HG03354 (cell line): ENCODE data around the gene MYO3B.
"Not testable (repeated sequence)": the region's sequence is repeated elsewhere in the genome, so short reads cannot be mapped to it uniquely, and the experiment has no call there.

Source experiments
- ATAC-seq: cut with Tn5 transposase; IDR thresholded peaks from one replicate; pipeline ENCODE4 v1.9.1; 2021; ENCODE audit warnings: mild to moderate bottlenecking; ENCODE audit not compliant: unreplicated experiment, poor library complexity, severe bottlenecking

Gene MYO3B

DNA sequence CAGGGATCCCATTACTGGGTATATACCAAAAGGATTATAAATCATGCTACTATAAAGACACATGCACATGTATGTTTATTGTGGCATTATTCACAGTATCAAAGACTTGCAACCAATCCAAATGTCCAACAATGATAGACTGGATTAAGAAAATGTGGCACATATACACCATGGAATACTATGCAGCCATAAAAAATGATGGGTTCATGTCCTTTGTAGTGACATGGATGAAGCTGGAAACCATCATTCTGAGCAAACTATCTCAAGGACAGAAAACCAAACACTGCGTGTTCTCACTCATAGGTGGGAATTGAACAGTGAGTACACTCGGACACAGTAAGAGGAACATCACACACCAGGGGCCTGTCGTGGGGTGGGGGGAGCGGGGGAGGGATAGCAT is 457.1 kb downstream of the MYO3B start:
- ATAC-seq, result not testable (repeated sequence)

DNA sequence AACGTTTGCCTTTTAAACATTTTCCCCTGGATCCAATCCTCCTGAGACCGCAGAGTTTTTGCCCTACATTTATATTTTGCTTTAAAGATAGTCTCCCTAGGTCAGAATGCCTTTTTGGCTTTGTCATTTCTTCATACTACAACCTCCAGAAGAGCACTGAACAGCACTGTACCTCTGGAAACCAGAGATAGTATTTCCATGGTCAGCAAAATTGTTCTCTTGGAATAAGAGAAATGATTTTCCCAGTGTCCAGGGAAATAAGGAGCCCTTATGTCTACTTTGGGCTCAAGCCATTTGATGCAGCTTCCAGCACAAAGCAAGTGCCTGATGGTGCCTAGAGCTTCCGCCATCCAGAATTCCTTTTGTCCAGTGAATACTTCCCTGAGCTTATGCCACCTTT is 461.7 kb downstream of the MYO3B start:
- no peak for ATAC-seq

DNA sequence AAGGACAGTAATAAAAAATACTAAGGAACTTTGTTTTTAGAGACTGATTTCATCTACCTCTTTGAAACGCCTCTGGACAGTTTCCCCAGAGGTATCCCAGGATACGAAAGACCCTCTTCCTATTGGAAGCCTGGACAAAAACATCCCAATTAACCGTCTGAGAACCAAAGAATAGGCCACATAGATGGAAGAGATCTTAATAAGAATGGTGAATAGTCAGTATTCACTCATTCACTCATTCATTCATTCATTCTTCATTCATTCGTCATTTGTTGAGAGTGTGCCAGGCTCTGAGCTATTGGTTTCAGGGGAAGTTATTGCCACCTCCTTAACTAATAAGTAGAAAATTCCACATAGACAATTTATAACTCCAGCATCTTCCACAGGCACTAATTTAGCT is 464.0 kb downstream of the MYO3B start:
- no peak for ATAC-seq

DNA sequence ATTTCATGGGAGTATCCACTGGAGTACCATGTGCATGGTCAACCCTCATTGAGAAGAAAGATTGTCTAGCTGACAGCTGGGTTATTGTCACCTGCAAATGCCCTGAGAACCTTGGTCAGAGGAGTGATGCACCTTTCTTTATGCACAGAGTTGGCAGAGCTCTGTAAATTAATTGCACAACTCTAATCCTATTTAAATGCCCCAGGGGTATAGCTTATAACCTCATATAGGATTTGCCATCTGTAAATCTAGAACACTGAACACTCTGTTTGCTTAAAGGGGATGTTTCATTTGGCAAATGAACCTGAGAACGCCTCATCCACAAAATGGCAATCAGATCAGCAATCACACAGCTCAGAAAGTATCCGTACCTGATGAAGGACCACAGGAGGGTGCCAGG is 465.4 kb downstream of the MYO3B start:
- ATAC-seq, result no peak

DNA sequence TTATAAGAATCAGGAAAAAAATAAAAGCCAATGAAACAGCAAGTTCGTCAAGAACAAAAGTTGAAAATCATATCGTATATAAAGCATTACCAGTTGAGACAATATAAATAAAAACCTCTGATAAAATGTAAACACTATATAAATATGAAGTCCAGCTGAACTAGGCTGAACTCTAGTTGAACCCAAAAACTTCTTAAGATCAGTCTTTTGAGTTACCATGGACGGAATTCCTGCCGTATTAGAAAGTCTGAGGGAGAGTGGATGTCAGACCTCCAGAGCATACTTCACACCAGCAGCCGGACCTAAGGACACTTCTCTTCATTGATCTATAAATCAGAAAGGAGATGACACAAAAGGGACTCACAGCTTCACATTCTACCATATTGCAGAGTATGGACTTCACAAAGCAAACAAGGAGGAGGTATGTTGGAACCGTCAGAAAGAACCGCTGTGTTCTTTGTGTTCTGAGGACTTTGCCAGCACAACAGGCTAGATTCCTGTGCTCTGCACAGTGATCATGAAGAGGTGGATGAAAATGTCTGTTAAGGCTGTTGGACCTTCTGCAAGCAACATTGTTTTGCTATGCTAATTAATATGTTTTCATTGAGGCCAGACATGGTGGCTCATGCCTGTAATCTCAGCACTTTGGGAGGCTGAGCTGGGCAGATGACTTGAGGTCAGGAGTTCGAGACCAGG is 469.9 kb downstream of the MYO3B start:
- no peak for ATAC-seq

DNA sequence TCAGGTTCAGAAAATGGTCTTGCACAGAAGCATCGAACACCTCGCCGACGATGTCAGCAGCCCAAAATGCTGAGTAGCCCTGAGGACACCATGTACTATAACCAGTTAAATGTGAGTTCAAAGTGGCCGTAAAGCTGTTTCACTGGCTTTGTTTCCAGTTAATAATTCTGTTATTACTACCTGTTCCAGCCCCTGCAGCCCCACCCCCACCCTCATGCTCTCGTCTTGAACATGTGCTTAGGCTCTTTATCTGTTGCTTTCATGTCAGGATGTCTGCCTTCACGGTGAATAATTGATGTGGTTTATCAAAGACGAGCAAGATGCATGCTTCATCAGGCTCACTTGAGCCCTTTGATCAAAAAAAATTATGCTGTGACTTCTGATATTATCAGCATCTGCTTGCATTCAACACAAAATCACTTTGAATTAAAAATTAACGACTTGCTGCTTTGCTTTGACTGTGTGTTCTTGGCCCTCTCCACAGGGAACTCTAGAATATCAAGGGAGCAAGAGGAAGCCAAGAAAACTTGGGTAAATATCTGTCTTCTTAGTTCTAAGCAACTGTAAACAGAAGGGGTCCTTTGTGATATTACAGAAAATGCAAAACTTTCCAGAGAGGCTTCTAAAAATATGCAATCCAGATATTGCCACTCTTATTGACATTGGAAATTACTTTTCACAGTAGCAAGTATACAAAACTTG is 473.8 kb downstream of the MYO3B start:
- no peak for ATAC-seq

DNA sequence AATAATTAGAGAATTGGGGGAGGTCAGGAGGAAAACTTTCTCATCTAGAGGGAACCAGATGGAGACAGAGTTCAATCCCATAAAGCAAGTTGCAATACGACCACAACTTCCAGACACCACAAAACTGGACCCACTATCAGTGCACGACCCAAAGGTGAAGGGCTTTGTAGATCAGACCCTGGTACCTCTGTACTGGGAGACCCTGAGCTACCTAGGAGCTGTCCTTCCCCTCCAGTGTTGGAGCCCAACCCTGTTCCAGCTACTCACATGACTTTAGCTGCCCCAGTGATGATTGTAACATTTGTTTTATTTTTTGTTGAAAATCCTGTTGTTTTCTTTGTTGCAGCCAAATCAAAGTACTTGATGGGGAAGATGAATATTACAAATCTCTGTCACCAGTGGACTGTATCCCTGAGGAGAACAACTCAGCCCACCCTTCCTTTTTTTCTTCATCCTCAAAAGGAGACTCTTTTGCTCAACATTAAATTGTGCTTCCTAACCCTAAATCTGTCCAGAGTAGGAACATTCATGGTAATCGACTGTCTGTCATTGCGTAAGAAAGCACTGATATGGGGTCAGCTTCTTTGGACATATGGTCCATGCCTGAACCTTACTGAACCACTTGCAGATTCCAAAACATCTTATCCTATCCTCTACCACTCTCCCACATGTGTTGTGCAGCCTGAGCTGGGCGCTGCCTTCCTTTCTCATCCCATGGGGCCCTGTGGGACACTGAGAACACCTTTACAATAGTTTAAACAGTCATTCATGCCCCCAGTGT is 474.9 kb downstream of the MYO3B start:
- ATAC-seq, result no peak

DNA sequence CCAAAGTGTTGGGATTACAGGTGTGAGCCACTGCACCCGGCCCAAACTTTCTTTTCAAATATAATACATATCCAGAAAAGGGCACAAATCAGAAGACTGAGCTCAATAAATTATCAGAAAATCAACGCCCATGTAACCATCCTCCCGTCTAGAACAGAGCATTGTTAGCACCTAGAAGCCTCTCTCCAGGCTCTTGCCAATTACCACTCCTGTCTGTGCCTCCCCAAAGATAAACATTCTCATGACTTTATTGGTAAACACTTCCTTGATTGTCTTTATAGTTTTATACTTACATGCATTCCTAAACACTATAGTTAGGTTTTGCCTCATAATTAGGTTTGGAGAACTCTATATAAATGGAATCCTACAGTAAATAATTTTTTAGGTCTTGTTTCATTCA is 478.7 kb downstream of the MYO3B start:
- ATAC-seq, result no peak

DNA sequence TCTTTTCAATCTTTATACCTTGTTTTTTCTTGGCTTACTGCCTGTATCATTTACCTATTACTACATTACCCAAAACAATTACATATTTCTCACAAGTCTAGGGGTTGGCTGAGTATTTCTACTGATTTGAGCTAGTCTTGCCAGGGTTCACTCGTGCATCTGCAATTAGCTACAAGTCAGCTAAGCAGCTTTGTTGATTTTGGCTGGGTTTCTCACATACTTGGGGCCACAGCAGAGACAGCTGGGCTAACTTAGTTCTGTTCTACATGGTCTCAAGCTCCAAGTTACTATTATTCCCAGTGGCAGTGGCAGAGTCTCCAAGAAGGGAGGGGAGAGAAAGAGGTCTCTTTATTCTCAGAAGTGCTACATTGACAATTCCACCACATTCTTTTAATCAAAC is 482.5 kb downstream of the MYO3B start:
- no peak for ATAC-seq

DNA sequence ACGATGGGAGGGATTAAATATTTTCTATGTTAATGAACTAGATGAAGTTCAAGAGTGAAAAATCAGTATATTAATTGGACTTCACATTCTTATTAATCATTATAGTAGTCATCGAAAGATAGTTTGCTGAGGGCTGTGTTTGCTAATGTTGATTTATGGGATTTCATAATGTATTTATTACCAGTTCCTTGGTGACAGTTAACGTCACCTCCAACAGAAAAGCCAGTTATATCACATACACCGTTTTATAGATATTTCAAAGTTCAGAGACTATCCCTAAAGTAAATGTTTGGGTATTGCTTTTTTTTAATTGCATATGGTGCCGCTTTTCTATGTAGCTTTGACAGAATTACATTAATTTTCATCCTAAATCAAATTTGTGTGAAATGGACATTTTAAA is 487.8 kb downstream of the MYO3B start:
- no peak for ATAC-seq

DNA sequence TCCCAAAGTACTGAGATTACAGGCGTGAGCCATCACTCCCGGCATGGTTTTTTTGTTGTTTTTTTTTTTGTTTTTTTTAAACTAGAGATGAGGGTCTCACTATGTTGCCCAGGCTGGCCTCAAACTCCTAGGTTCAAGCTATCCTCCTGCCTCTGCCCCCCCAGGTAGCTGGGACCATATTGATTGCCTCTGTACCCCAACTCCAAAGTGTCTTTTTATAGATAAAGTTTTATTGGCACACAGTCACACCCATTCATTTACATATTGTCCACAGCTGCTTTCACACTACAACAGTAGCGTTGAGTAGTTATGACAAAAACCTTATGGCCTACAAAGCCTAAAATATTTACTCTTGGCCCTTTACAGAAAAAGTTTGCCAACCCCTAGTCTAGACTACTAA is 492.0 kb downstream of the MYO3B start:
- ATAC-seq, result no peak

DNA sequence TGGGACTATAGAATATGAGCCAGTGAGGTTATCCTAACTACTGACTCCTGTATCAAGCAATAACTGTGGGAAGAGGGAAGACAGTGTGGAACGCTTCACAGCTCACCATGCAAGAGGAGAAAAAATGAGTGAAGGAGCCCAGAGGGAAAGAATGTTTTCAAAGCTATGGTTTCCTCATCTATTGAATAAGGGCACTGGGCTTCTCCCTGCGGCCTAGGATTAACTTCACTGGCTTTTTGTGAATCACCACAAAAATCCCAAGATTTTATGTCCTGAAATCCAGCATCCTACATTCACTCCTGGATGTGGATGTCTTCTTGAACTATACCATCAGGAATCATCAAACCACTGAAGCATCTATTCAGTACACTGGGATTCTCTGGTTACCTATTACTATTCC is 492.7 kb downstream of the MYO3B start:
- ATAC-seq, result no peak

DNA sequence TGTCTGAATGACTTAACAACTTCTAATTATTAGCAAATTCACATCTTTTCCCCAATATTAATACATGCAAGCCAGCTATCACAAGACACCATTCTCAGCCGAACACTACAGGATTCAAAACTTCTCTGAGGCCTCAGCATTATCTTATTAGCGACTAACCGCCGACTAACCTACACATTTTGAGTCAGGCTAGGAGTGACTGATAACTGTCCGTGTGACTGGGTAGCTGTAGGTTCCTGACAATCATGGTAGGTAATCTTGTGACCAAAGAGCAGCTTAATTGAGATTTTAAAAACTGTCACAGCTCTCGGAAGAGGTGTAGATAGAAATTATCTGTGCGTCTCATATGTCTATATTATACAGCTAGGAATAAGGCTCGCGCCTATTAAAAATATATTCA is 493.1 kb downstream of the MYO3B start:
- ATAC-seq, result no peak

DNA sequence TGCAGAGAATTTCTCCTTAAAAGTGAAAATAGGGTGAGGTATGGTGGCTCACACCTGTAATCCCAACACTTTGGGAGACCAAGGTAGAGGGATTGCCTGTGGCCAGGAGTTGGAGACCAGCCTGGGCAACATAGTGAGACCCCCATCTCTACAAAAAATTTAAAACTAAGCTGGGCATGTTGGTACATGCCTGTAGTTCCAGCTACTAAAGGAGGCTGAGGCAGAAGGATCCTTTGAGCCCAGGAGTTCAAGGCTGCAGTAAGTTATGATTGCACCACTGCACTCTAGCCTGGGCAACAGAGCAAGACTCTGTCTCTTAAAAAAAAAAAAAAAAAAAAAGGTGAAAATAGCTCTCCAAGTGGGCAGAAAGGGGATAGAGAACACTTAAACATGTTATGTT is 496.3 kb downstream of the MYO3B start:
- not testable (repeated sequence) for ATAC-seq

DNA sequence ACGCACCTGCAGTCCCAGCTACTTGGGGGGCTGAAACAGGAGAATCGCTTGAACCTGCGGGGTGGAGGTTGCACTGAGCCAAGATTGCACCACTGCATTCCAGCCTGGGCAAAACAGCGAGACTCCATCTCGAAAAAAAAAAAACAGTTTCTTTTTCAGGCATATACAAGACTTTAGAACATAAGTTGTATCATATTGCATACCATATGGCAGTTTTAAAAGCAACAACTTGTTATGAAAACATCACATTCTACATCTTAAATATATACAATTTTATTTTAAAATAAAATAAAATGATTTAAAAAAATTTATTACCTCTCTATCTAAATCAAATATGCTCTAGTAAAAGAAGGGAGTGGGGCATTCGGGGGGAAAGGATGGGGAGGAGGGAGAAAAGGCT is 497.8 kb downstream of the MYO3B start:
- no peak for ATAC-seq

DNA sequence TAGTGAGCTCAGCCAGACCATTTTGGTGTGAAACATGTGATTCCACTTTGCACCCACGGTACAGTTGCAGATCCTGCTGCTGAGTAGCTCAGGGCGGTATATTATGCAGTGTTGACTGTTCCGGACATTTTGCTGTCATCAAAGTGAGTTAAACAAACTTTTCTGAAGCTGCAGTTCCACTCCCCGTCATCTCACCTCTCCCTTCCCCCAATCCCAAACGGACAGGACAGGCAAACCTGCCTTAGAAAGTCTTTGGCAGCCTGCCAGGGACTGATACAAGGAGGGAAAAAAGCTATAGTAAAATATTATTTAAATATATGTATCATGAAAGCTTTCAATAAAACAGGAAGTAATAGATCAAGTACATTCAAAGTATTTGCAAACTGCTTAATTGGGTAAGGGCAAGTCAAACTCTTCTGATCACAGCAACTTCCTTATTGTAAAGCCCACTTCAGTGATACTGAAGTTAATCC is 501.7 kb downstream of the MYO3B start:
- ATAC-seq, result no peak

DNA sequence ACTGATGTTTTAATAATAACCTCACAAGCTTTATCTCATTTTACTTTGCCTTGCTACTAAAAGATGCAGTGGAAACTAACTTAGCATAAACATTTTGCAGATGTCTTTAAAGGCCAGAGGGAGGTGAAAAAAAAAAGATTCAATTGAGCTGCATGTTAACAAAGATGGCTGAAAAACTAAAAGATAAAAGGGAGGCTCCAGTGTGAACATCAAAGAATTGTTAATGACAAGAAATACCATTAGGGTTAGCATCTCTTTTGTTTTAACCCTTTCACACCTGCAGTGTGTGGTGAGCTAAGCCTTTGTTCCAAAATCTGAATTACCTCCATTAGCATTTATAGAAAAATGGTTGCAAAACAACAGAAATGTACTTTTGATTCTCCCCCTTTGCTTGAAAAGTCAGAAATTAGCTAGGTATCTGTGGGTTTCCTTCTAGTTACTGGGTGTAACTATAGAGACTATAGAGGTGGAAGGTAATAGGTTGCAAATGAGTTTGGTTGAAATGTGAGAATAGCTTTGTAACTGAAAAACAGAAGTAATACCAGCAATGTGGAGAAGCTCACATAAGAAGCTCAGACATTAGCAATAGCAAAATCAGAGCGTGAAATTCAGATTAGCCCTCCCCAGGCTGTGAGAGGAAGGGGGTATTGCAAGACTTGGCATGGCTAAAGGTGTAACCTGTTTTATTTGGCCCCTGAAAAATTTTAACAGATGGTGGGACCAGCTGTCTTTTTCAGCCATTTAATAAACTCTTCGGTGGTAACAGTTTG is 502.4 kb downstream of the MYO3B start:
- peak; percentile 88 for ATAC-seq

DNA sequence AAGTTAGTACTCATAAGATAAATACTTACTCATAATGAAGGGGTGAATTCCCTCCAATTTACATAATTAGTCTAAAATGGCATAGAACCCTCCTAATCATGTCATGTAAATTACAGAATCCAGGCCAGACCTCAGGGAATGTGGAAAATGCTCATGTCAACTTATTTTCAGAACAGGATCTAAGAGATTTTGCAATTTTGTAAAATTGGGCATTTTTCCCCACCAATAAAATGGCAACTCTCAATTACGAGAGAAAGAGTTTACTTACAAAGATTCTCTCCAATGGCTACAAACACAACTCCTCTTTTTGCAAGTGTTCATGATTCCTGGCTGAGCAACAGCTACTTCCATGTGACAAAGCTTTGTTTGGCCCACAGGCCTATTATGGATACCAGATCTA is 503.4 kb downstream of the MYO3B start:
- ATAC-seq, result no peak

DNA sequence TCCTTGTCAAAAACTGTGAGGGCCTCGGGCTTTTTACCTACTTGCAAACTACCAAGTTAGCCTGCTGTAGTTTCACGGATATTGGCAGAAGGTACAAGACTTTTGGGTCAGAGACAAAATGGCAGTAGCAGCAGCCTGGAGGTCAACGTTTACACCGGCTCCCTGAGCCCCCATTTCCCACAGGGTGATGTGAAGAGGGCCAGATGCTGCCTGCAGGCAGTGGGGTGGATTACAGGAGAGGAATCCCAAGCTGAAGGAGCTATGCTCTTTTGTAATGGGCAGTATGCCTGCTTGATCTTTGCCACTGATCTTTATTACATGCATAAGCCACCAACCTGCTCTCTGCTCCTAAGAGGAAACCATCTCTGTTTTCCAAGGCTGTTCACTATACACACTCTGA is 507.6 kb downstream of the MYO3B start:
- ATAC-seq, result no peak

DNA sequence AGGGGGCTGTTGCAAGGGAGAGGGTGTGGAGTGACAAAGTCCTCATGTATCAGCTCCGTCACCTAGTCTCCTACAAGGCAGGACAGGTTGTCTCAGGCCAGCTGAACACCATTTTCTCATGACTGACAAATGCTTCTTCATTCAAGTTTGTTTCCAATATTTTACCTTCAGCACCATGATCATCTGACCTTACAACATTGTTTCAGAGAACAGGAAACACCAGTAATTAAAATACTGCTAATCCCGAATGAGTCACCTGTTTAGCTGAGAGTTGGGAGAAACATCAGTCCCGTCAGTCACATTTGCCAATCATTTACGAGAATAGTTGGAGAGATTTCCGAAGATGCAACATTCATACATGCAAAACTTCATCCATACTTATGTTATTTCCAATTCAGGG is 511.5 kb downstream of the MYO3B start:
- ATAC-seq, result no peak
